PFSK-1 (cell line): ENCODE results near the gene ANO4.

Source experiments
- FOXP2 ChIP-seq: optimal IDR thresholded peaks from 2 replicates; pipeline ENCODE3; 2011; ENCODE audit warnings: borderline replicate concordance, control low read depth, inconsistent platforms; ENCODE audit not compliant: insufficient read depth; ENCODE audit errors: extremely low read length, extremely low read depth
- POLR2AphosphoS5 ChIP-seq: IDR thresholded peaks from 2 replicates; pipeline ENCODE4 v1.6.1; 2012; ENCODE audit warnings: low read depth, mild to moderate bottlenecking, control low read depth, low read length, moderate library complexity
- REST ChIP-seq, 2 experiments: IDR thresholded peaks; 2 replicates each; pipeline versions ENCODE4 v1.6.1 to v1.8.0; 2011 to 2012; ENCODE audit warnings: low read depth in 2 of 2, low read length in 2 of 2, control low read depth in 1 of 2, inconsistent platforms in 1 of 2, mild to moderate bottlenecking in 1 of 2, moderate library complexity in 1 of 2; ENCODE audit not compliant: insufficient read depth in 1 of 2
- SIN3A ChIP-seq: IDR thresholded peaks from 2 replicates; pipeline ENCODE4 v1.6.1; 2012; ENCODE audit warnings: mild to moderate bottlenecking, low read length, moderate library complexity, borderline replicate concordance; ENCODE audit not compliant: insufficient read depth
- TAF1 ChIP-seq: IDR thresholded peaks from 2 replicates; pipeline ENCODE4 v1.6.1; 2012; ENCODE audit warnings: low read length, control low read depth, borderline replicate concordance; ENCODE audit not compliant: insufficient read depth

ANO4 gene

GRCh38 chr12:100913872-100914592 lies 119.5 kb downstream of the ANO4 start:
- no peak for TF ChIP-seq POLR2AphosphoS5
- no peak for TF ChIP-seq REST (IDR thresholded peaks at IDR 0.05; ENCODE audit: insufficient read depth in 1 of 2, low read depth in 2 of 2, low read length in 2 of 2)

- no peak for TF ChIP-seq REST (IDR thresholded peaks at IDR 0.05; ENCODE audit: insufficient read depth in 1 of 2, low read depth in 2 of 2, low read length in 2 of 2)
- TF ChIP-seq TAF1 = no peak
These were observed 124.5 kb downstream of the ANO4 start for GRCh38 chr12:100919116-100919515.

- TF ChIP-seq SIN3A (no peak), REST (IDR thresholded peaks at IDR 0.05; ENCODE audit: insufficient read depth in 1 of 2, low read depth in 2 of 2, low read length in 2 of 2) (no peak), FOXP2 (no peak), POLR2AphosphoS5 (no peak), TAF1 (no peak)
These were observed 125.9 kb downstream of the ANO4 start for GRCh38 chr12:100920493-100920892.

GRCh38 chr12:100926669-100927248 lies 132.2 kb downstream of the ANO4 start:
- no peak for TF ChIP-seq FOXP2
- TF ChIP-seq SIN3A = no peak
- TF ChIP-seq REST (IDR thresholded peaks at IDR 0.05; ENCODE audit: insufficient read depth in 1 of 2, low read depth in 2 of 2, low read length in 2 of 2) = no peak
- TF ChIP-seq POLR2AphosphoS5 = no peak

GRCh38 chr12:100927826-100928225 lies 133.2 kb downstream of the ANO4 start:
- no peak for TF ChIP-seq TAF1
- TF ChIP-seq REST (IDR thresholded peaks at IDR 0.05; ENCODE audit: insufficient read depth in 1 of 2, low read depth in 2 of 2, low read length in 2 of 2) = no peak
- no peak for TF ChIP-seq POLR2AphosphoS5
- TF ChIP-seq FOXP2 = no peak
- no peak for TF ChIP-seq SIN3A
